Activated CD8-positive, alpha-beta T cell treated with anti-CD3 and anti-CD28 coated beads, Interleukin-2, amount 10 ng/mL, durations not matched to agents 7 days and 5 days (primary cell): ENCODE data around the gene INHA. TPM values are rescaled to one million over a fixed set of nuclear protein-coding genes. Genes with fewer than 3 reads are reported as not detected.

Source experiments
- ATAC-seq: fragments of 150-1000 bp; cut with Tn5 transposase; one replicate; pipeline ENCODE4 v1.10.0; 2021; ENCODE audit warnings: moderate library complexity
- CTCF ChIA-PET: fragments of 350-600 bp; sonication (Branson Sonifier 250); formaldehyde crosslinking; loops from one replicate; lab custom pipeline; 2021; ENCODE audit warnings: antibody characterized with exemption; lab: Charles Lee
- POLR2A ChIA-PET: fragments of 350-600 bp; sonication (Branson Sonifier 250); formaldehyde crosslinking; loops from one replicate; lab custom pipeline; 2021; ENCODE audit warnings: antibody characterized with exemption; lab: Charles Lee
- DNase-seq: peaks from one replicate; pipeline ENCODE4 v3.0.0-alpha.2; 2020
- H3K27ac Mint-ChIP-seq: one replicate; pipeline ENCODE4 v1.8.0; 2021; ENCODE audit warnings: mild to moderate bottlenecking, mixed read lengths
- H3K27me3 Mint-ChIP-seq: one replicate; pipeline ENCODE4 v1.8.0; 2021; ENCODE audit warnings: low read depth, mixed read lengths
- H3K36me3 Mint-ChIP-seq: one replicate; pipeline ENCODE4 v1.8.0; 2021; ENCODE audit warnings: low read depth, mixed read lengths
- H3K4me1 Mint-ChIP-seq: one replicate; pipeline ENCODE4 v1.8.0; 2021; ENCODE audit warnings: low read depth, mixed read lengths
- H3K4me3 Mint-ChIP-seq: one replicate; pipeline ENCODE4 v1.8.0; 2021; ENCODE audit warnings: mild to moderate bottlenecking, mixed read lengths
- H3K9me3 Mint-ChIP-seq: one replicate; pipeline ENCODE4 v1.8.0; 2022; ENCODE audit warnings: mixed read lengths; ENCODE audit not compliant: insufficient read depth
- microRNA-seq: library from miRNA; unstranded; fragments of <30 nt; microRNA quantifications from one replicate; pipeline ENCODE4 v1.2.0, GENCODE V29; 2022
- total RNA-seq, 2 experiments: library from RNA; stranded (reverse); gene quantifications; one replicate each; pipeline ENCODE4 v1.2.3, GENCODE V29; 2021

INHA gene
- total RNA-seq, 2 experiments from 2014 or later = not detected

GRCh38 chr2:219620546-219620945 lies 48.4 kb downstream of the INHA start:
- Mint-ChIP-seq H3K4me3 (no peak overlapping the region), H3K27me3 (peaks cover 30% of the 10 kb centered on the region), H3K36me3 (no peaks in the 10 kb centered on the region), H3K27ac (no peak overlapping the region), H3K9me3 (no peaks in the 10 kb centered on the region), H3K4me1 (no peaks in the 10 kb centered on the region)
- CTCF ChIA-PET = no interaction called here
- ATAC-seq (no peak), DNase-seq (no peak)
- POLR2A ChIA-PET = interaction anchor here (0.6 kb wide), 1 partner anchor 208 kb away, joined by 3 read pairs; no protein-coding TSS in a partner anchor

- ATAC-seq (no peak), DNase-seq (no peak)
- ChIA-PET CTCF (interaction anchor here (0.9 kb wide), 1 partner anchor 81 kb away, joined by 4 read pairs; no protein-coding TSS in a partner anchor), POLR2A (no interaction called here)
- no peak overlapping the region for H3K4me3 Mint-ChIP-seq
- H3K36me3 Mint-ChIP-seq = no peaks in the 10 kb centered on the region
- no peaks in the 10 kb centered on the region for H3K9me3 Mint-ChIP-seq
- no peak overlapping the region for H3K27ac Mint-ChIP-seq
- peaks cover 3% of the 10 kb centered on the region for H3K4me1 Mint-ChIP-seq
- H3K27me3 Mint-ChIP-seq = peaks cover 39% of the 10 kb centered on the region
These were observed 49.8 kb downstream of the INHA start for GRCh38 chr2:219621935-219622334.

- Mint-ChIP-seq H3K27ac (no peak overlapping the region), H3K4me1 (peaks cover 5% of the 10 kb centered on the region), H3K9me3 (no peaks in the 10 kb centered on the region), H3K4me3 (no peak overlapping the region), H3K27me3 (peaks cover 42% of the 10 kb centered on the region), H3K36me3 (no peaks in the 10 kb centered on the region)
- DNase-seq (no peak), ATAC-seq (no peak)
- CTCF ChIA-PET = interaction anchor here (0.9 kb wide), 1 partner anchor 82 kb away, joined by 4 read pairs; no protein-coding TSS in a partner anchor
- POLR2A ChIA-PET = no interaction called here
These were observed 50.4 kb downstream of the INHA start for GRCh38 chr2:219622472-219622871.

GRCh38 chr2:219624565-219624964 lies 52.5 kb downstream of the INHA start:
- H3K27me3 Mint-ChIP-seq = peaks cover 46% of the 10 kb centered on the region
- CTCF ChIA-PET = interaction anchor here (1.5 kb wide), 1 partner anchor 18 kb away, joined by 3 read pairs; no protein-coding TSS in a partner anchor

GRCh38 chr2:219625179-219625578 lies 53.1 kb downstream of the INHA start:
- ATAC-seq (no peak), DNase-seq (no peak)
- Mint-ChIP-seq H3K27ac (no peak overlapping the region), H3K27me3 (peaks cover 46% of the 10 kb centered on the region), H3K36me3 (no peaks in the 10 kb centered on the region), H3K4me3 (no peak overlapping the region), H3K4me1 (peaks cover 5% of the 10 kb centered on the region), H3K9me3 (no peaks in the 10 kb centered on the region)
- POLR2A ChIA-PET = no interaction called here
- CTCF ChIA-PET = no interaction called here

More at GRCh38 chr2:219624565-219624964, 52.5 kb downstream of the INHA start:
- POLR2A ChIA-PET = no interaction called here
- no peaks in the 10 kb centered on the region for H3K36me3 Mint-ChIP-seq
- no peak overlapping the region for H3K27ac Mint-ChIP-seq
- no peak overlapping the region for H3K4me3 Mint-ChIP-seq
- ATAC-seq = no peak
- H3K4me1 Mint-ChIP-seq = peaks cover 5% of the 10 kb centered on the region
- no peaks in the 10 kb centered on the region for H3K9me3 Mint-ChIP-seq
- no peak for DNase-seq

Small RNA genes within 50 kb of the gene (microRNA-seq; reads per million reads assigned to microRNA genes)
- not detected for gene MIR3132

Other genes starting within 250 kb of the INHA start
- not detected for gene RESP18, start 239.6 kb upstream of the INHA start, total RNA-seq
- gene DNPEP, start 184.4 kb upstream of the INHA start, total RNA-seq = 10 to 100 TPM; 58.1 to 59.7 TPM
- not detected for gene DES, start 153.9 kb upstream of the INHA start, total RNA-seq
- gene SPEG, start 137.5 kb upstream of the INHA start, total RNA-seq = 10 to 100 TPM; 10.8 to 11.6 TPM
- 10 to 100 TPM; 37.8 to 41.2 TPM for gene GMPPA, start 73.4 kb upstream of the INHA start, total RNA-seq
- gene ASIC4, start 57.8 kb upstream of the INHA start, total RNA-seq = not detected
- gene CHPF, start 28.5 kb upstream of the INHA start, total RNA-seq = 1 to 10 TPM; 7.1 to 7.3 TPM
- gene TMEM198, start 28.3 kb upstream of the INHA start, total RNA-seq = under 1 TPM; 0.47 to 0.60 TPM
- gene OBSL1, start 771 bp upstream of the INHA start, total RNA-seq = under 1 TPM; 0.18 to 0.45 TPM
- 10 to 100 TPM; 30.0 to 33.1 TPM for gene STK11IP, start 25.5 kb downstream of the INHA start, total RNA-seq
- not detected for gene SLC4A3, start 55.3 kb downstream of the INHA start, total RNA-seq